ENCODE measurements around the gene CDADC1.

DNA sequence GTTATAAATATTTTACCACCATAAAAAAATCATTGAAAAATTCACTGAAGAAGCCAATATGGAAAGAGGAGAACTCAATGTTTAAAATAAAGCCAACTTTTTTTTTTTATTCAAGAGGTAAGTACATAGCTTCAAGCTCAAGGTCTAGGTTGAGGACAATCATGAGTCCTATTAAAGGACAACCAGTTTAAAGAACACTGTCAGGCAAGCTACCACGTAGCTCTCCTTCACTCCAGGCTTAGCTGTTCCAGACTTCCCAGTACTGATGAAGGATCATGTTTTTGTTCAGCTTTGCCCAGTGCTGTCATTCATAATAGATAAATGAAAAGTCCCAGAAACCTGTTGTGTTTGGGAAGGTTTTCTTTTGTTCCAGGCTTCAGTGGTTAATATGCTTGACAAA, 37.6 kb upstream of the CDADC1 start:
- TF ChIP-seq REST (IDR thresholded peaks at IDR 0.05; ENCODE audit: insufficient replicate concordance, low read depth) (no peak), CTCF (IDR thresholded peaks at IDR 0.05; ENCODE audit: insufficient read depth, low read length) (no peak), POLR2AphosphoS5 (IDR thresholded peaks at IDR 0.05; ENCODE audit: low read depth) (no peak)
